ENCODE measurements around the gene COL6A3.

Gene COL6A3

GRCh38 chr2:237298151-237299118, 115.5 kb downstream of the COL6A3 start:
- no peak for DNase-seq (ENCODE audit: low read depth in 2 of 3, low spot score in 2 of 3)

DNA sequence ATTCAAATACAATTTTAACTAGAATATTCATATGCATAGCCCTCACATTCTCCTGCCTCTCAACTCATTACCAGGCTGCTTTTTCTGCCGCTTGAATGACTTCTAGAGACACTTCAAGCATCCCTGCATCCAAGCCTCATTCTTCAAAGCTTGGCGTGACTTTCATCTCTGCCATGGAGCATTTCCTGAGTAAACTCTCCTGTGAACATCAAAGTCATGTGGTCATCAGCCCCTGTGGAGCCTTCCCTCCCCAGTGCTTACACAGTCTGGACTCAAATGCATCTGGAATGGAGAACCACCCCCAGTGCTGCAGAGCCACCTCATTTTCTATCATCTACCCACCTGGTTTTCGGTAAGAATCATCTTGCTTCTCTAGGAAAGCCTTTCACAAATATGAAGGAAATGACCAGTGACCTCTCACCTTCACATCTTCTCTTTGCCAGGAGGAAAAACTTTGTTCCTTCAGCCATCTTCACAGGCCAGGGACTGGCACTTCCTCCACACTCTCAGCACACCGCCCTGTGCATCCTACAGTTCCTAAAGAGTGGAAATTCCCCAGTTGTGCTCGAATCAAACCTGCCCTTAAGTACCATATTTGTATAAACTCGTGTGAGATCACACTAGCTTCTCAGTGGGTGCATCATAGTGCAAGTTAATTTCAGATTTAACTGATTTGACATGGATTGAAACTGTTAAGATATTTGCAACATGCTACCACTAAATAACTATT, 116.4 kb downstream of the COL6A3 start:
- no peak for DNase-seq (ENCODE audit: low read depth in 2 of 3, low spot score in 2 of 3)

DNA sequence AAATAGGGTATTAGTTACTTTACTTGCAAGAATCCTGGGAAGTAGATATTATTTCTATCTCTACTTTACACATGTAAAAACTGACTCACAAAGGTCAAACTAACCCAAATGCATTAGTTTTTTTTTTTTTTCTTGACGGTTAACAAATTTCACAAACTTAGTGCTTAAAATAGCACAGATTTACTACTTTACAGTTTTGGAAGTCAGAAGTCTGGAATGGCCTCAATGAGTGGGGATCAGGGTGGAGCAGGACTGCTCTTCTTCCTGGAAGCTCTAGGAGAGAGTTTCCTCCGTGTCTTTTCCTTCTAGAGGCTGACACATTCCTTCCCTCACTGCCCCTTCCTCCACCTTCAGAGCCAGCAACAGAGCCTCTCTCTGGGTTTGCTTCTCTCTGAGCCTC, 117.2 kb downstream of the COL6A3 start:
- DNase-seq (ENCODE audit: low read depth in 2 of 3, low spot score in 2 of 3), result no peak

DNA sequence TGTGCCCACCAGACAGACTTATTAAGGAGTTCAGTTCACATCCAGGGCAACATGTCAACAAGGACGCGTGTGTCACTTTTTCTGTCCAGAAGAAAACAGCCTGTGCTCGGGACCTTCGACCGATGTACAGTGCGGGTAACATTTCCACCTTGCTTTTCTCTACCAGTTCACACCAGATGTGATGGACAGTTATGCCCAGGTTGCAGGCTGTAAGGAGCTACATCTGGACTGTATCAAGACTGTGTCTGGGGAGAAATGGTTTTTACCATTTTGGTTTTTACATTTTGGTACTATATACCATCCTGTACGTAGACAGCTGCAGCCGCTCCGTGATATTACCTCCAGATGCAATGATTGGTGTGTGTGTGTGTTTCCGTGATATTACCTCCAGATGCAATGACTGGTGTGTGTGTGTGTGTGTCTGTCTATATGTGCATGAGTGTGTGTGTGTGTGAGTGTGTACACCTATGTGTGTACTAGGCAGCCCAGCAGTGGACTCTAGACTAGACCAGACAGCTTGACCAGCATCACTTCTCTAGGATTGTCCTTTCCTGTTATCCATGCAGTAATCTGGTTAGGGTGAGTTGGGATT, 118.0 kb downstream of the COL6A3 start:
- no peak for DNase-seq (ENCODE audit: low read depth in 2 of 3, low spot score in 2 of 3)

DNA sequence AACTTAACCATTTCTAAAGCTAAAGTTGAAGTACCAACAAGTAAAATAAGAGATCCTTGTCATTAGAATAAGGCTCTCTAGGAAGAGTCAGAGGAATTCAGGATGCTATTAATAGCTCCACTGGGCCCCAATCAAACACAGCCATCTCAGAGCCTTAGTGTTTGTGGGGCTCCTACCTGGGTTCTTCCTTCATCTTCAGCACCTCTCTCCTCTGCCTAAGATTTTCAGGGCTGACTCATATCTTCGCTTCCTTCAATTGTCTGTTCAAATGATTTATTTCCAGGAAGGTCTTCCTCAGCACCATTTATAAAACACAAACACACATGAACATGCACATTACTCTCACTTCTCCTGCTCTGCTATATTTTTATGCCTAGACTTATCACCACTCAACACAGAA, 119.5 kb downstream of the COL6A3 start:
- DNase-seq (ENCODE audit: low read depth in 2 of 3, low spot score in 2 of 3), result no peak

DNA sequence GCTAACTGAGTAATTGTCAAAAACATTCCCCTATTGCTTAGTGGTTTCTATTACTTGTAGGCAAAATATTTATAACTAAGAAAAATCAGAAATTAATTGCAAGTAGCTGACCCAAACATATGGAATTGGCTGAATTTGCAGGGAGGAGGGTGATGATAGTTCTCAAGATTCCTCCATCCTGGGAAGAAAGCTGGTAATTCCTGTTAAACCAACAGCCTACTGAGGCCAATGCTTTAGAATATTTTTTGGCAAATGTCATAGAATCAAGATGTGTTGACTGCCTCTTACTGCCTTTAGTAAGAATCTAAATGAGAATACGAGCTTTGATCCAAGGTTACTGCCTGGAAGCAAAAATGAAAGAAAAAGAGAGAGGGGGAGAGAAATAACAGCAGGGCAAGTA, 120.0 kb downstream of the COL6A3 start:
- DNase-seq (ENCODE audit: low read depth in 2 of 3, low spot score in 2 of 3), result no peak

- DNase-seq (ENCODE audit: low read depth in 2 of 3, low spot score in 2 of 3), result peak in 2 of 3 experiments; percentile 2 to 18
Measured at GRCh38 chr2:237291138-237291792, 122.7 kb downstream of the COL6A3 start.

DNA sequence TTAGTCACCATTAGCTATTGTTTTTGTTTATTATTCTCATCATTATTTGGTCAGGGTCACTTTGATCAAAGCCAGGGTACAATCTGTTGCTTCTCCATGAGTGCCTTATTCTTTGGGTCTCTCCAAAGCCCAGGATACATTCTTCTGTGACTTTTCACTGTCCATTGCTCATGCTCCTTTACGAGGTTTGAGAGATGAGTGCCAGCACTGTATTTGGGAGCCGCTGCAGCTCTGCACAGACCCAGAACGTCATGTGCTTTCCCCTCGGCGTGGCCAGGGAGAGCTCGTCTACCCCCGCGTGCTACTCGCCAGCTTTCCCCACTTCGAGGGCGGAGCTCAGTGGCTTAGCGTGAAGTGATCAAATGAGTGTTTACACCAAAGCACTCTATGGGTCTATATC, 123.7 kb downstream of the COL6A3 start:
- no peak for DNase-seq (ENCODE audit: low read depth in 2 of 3, low spot score in 2 of 3)

DNA sequence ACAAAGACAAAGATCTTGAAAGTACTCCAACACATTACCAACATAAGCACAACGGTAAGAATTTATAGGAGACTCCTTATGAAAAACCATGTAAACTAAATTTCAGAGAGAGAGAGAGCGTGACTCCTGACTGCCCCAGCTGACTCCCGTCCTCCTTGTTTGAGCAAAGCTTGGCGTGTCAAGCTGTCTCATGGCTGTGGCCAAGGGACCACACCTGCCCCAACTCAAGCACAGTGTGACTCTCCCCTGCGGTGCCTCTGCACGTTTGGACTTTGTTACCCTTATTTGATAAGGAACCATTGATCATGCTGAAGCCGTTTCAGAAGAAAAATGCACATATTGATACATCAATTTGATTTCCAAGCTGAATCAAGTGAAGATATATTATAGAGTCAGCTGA, 124.8 kb downstream of the COL6A3 start:
- no peak for DNase-seq (ENCODE audit: low read depth in 2 of 3, low spot score in 2 of 3)

DNA sequence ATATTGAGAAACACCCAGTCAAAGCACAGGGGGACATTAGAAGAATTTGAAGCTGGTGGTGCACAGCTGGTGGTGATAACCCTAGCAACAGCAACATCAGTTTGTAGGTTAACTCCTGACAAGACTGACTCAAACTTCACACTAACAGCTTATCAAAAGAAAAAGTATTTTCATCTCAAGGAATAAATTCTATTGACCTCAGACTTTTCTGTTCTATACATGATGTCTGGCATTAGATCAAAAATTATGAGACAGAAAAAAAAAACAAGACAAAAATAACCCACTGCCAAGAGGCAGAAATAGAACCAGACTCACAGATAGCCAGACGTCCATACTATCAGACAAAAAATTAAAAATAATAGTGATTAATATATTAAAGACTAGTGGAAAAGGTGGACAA, 126.1 kb downstream of the COL6A3 start:
- no peak for DNase-seq (ENCODE audit: low read depth in 2 of 3, low spot score in 2 of 3)

GRCh38 chr2:237283131-237283928, 130.6 kb downstream of the COL6A3 start:
- no peak for DNase-seq (ENCODE audit: low read depth in 2 of 3, low spot score in 2 of 3)

DNA sequence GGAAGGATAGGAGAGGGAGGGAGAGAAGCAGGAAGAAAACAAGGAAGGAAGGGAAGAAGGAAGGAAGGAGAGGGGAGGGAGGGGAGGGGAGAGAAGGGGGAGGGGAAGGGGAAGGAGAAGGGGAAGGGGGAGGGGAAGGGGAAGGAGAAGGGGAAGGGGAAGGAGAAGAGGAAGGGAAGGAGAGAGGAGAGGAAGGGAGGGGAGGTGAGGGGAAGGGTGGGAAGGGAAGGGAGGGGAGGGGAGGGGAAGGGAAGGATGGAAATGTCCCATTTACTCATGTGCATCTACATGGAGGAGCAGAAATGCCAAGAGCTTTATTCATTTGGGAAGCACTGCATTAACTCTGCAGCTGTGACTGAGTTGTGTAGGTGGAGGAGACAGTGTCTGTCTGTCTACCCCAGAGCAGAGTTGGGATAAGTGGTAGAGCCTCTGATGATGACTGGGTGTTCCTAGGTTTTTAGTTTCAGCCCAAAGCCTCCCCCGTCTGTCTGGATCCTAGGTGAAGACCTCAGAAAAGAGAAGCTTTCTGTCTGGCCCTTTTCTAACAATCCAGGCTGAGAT, 131.3 kb downstream of the COL6A3 start:
- DNase-seq (ENCODE audit: low read depth in 2 of 3, low spot score in 2 of 3), result no peak

- DNase-seq (ENCODE audit: low read depth in 2 of 3, low spot score in 2 of 3), result no peak
Measured at GRCh38 chr2:237281836-237282306, 132.1 kb downstream of the COL6A3 start.

GRCh38 chr2:237280939-237281338, 133.0 kb downstream of the COL6A3 start:
- DNase-seq (ENCODE audit: low read depth in 2 of 3, low spot score in 2 of 3), result no peak

DNA sequence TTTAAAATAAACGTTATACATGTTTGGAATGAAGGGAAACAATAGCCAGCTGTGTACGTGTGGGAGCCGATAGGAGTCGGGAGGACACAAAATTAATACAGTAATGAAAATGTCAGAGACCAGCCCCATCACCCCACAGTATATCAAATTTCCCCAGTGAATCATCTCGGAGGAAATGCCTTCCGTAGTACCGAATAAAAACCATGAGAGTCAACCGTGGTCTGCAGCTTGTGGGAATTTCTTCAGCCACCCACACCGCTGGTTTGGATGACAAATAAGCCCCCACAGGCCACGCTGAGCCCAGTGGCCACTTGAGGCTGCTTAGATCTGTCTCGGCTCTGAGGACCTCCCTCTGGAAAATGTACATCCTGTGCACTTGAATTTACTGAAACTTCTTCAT, 133.7 kb downstream of the COL6A3 start:
- no peak for DNase-seq (ENCODE audit: low read depth in 2 of 3, low spot score in 2 of 3)

- no peak for DNase-seq (ENCODE audit: low read depth in 2 of 3, low spot score in 2 of 3)
Measured at GRCh38 chr2:237279012-237279768, 134.8 kb downstream of the COL6A3 start.

DNA sequence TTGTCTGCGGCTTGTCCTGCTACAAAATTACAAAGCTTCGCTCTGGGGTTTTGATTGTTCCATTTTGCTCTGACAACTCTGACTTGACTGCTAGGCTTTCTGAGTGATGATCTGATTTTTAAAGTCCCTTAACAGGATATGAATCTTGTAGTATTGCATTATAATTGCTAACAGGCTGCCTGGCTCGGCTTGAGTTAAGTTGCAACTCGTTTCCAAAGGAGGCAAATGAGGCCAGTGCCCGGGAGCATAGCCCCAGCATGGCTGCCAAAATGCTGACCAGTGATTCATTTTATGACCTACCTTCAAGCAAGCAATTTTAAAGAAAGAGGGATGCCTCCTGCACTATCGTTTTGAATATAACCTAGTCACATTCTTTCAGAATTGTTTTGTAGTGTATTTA, 135.4 kb downstream of the COL6A3 start:
- no peak for DNase-seq (ENCODE audit: low read depth in 2 of 3, low spot score in 2 of 3)

- DNase-seq (ENCODE audit: low read depth in 2 of 3, low spot score in 2 of 3), result no peak
Measured at GRCh38 chr2:237276716-237277490, 137.1 kb downstream of the COL6A3 start.
